Superior temporal gyrus (tissue), 1 donor: ENCODE data around the gene SECISBP2.

Experiments used
- DNase-seq: peaks from one replicate; pipeline ENCODE4 v3.0.0-alpha.2; 2016; ENCODE audit errors: extremely low spot score

The SECISBP2 gene

GRCh38 chr9:89408628-89409101 lies 90.4 kb downstream of the SECISBP2 start:
- DNase-seq = no peak
